Hepatocyte (in vitro differentiated cells): ENCODE results near the gene RFFL.

ENCODE experiments used
- EZH2phosphoT487 ChIP-seq: fragments of 200-600 bp; sonication (generic); IDR thresholded peaks from one replicate; pipeline ENCODE4 v1.6.1; 2018; ENCODE audit warnings: antibody characterized with exemption, mild to moderate bottlenecking, low read depth, moderate library complexity; ENCODE audit not compliant: unreplicated experiment, severe bottlenecking
- TF ChIP-seq, protein P1 (sequence below): fragments of 200-600 bp; sonication (generic); IDR thresholded peaks from 2 replicates; pipeline ENCODE4 v1.5.1; 2016; ENCODE audit warnings: antibody characterized with exemption, mild to moderate bottlenecking; ENCODE audit not compliant: poor library complexity

GRCh38 chr17:35052241-35052610 is 11.3 kb downstream of the RFFL start:
- TF ChIP-seq, protein P1, sequence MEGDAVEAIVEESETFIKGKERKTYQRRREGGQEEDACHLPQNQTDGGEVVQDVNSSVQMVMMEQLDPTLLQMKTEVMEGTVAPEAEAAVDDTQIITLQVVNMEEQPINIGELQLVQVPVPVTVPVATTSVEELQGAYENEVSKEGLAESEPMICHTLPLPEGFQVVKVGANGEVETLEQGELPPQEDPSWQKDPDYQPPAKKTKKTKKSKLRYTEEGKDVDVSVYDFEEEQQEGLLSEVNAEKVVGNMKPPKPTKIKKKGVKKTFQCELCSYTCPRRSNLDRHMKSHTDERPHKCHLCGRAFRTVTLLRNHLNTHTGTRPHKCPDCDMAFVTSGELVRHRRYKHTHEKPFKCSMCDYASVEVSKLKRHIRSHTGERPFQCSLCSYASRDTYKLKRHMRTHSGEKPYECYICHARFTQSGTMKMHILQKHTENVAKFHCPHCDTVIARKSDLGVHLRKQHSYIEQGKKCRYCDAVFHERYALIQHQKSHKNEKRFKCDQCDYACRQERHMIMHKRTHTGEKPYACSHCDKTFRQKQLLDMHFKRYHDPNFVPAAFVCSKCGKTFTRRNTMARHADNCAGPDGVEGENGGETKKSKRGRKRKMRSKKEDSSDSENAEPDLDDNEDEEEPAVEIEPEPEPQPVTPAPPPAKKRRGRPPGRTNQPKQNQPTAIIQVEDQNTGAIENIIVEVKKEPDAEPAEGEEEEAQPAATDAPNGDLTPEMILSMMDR: no peak
- no peak for TF ChIP-seq EZH2phosphoT487
